Mesendoderm (in vitro differentiated cells): ENCODE measurements around the gene TNNT3.

Experiments used
- DNase-seq: peaks from one replicate; pipeline ENCODE4 v3.0.0; 2013
- H2AK5ac ChIP-seq: 2 replicates; pipeline ENCODE4 v1.6.1; 2013; ENCODE audit warnings: low read length, inconsistent platforms
- H2BK120ac ChIP-seq: 2 replicates; pipeline ENCODE4 v1.6.1; 2013; ENCODE audit warnings: low read depth, mild to moderate bottlenecking, low read length, moderate library complexity, mixed read lengths
- H2BK15ac ChIP-seq: replicated peaks from 2 replicates; pipeline ENCODE4 v1.6.1; 2013; ENCODE audit warnings: low read depth, mild to moderate bottlenecking, moderate library complexity
- H2BK5ac ChIP-seq: 2 replicates; pipeline ENCODE4 v1.6.1; 2013; ENCODE audit warnings: low read length, inconsistent platforms
- H3K18ac ChIP-seq: 2 replicates; pipeline ENCODE4 v1.6.1; 2013; ENCODE audit warnings: mild to moderate bottlenecking, low read length, mixed read lengths
- H3K23ac ChIP-seq: one replicate; pipeline ENCODE4 v1.6.1; 2013; ENCODE audit warnings: low read length
- H3K27ac ChIP-seq: 2 replicates; pipeline ENCODE4 v1.5.1; 2013; ENCODE audit warnings: low read depth, mild to moderate bottlenecking, inconsistent platforms, low read length, moderate library complexity
- H3K27me3 ChIP-seq: 2 replicates; pipeline ENCODE4 v1.6.1; 2013; ENCODE audit warnings: low read length, control low read depth, mild to moderate bottlenecking, inconsistent platforms; ENCODE audit not compliant: insufficient read depth, poor library complexity
- H3K36me3 ChIP-seq: 2 replicates; pipeline ENCODE4 v1.6.1; 2013; ENCODE audit warnings: low read length, inconsistent platforms; ENCODE audit not compliant: control insufficient read depth, insufficient read depth
- H3K4ac ChIP-seq: one replicate; pipeline ENCODE4 v1.6.1; 2013; ENCODE audit warnings: low read depth, mild to moderate bottlenecking, low read length, moderate library complexity
- H3K4me1 ChIP-seq: 2 replicates; pipeline ENCODE4 v1.6.1; 2013; ENCODE audit warnings: low read depth, low read length, inconsistent platforms; ENCODE audit not compliant: control insufficient read depth
- H3K4me2 ChIP-seq: 2 replicates; pipeline ENCODE4 v1.6.1; 2013; ENCODE audit warnings: low read length
- H3K4me3 ChIP-seq: 2 replicates; pipeline ENCODE4 v1.5.1; 2013; ENCODE audit warnings: mild to moderate bottlenecking, low read length
- H3K56ac ChIP-seq: one replicate; pipeline ENCODE4 v1.6.1; 2013; ENCODE audit warnings: low read length
- H3K79me1 ChIP-seq: 2 replicates; pipeline ENCODE4 v1.6.1; 2013; ENCODE audit warnings: low read length, inconsistent platforms
- H3K79me2 ChIP-seq: 2 replicates; pipeline ENCODE4 v1.6.1; 2013; ENCODE audit warnings: mild to moderate bottlenecking, low read length; ENCODE audit not compliant: control insufficient read depth, insufficient read depth
- H3K9ac ChIP-seq: 2 replicates; pipeline ENCODE4 v1.6.1; 2013; ENCODE audit warnings: low read length, inconsistent platforms
- H4K5ac ChIP-seq: one replicate; pipeline ENCODE4 v1.6.1; 2013; ENCODE audit warnings: low read length
- H4K8ac ChIP-seq: one replicate; pipeline ENCODE4 v1.6.1; 2013; ENCODE audit warnings: low read depth, mild to moderate bottlenecking, control low read depth, low read length, moderate library complexity
- WGBS: extraction: QIAGEN DNeasy Blood & Tissue Kit; methylation state at CpG from one replicate; pipeline ENCODE4 v1.1.7; 2013; ENCODE audit warnings: low lambda C conversion rate, missing lambda C conversion rate; ENCODE audit not compliant: insufficient coverage; ENCODE audit errors: extremely low coverage; 5-methylcytosine and 5-hydroxymethylcytosine counted together

TNNT3 gene

GRCh38 chr11:1930462-1930830 is 10.9 kb downstream of the TNNT3 start:
- no peak for DNase-seq
- no peak overlapping the region for H2BK15ac ChIP-seq
- no peak overlapping the region for H3K56ac ChIP-seq
- H3K4me2 ChIP-seq = no peak overlapping the region
- no peak overlapping the region for H3K4ac ChIP-seq
- H3K36me3 ChIP-seq = no peaks in the 10 kb centered on the region
- H2BK5ac ChIP-seq = no peak overlapping the region
- no peak overlapping the region for H3K23ac ChIP-seq
- no peaks in the 10 kb centered on the region for H3K79me1 ChIP-seq
- no peak overlapping the region for H3K9ac ChIP-seq
- no peak overlapping the region for H2AK5ac ChIP-seq
- no peak overlapping the region for H3K27ac ChIP-seq
- WGBS = no CpG with 5 or more reads among the region's 9 CpGs
- H3K4me1 ChIP-seq = no peaks in the 10 kb centered on the region
- no peak overlapping the region for H2BK120ac ChIP-seq
- no peak overlapping the region for H4K5ac ChIP-seq
- no peaks in the 10 kb centered on the region for H3K27me3 ChIP-seq
- H4K8ac ChIP-seq = no peak overlapping the region
- no peak overlapping the region for H3K4me3 ChIP-seq
- H3K18ac ChIP-seq = no peak overlapping the region
- H3K79me2 ChIP-seq = no peaks in the 10 kb centered on the region

GRCh38 chr11:1931341-1932104 is 12.0 kb downstream of the TNNT3 start:
- no peak overlapping the region for H3K4ac ChIP-seq
- WGBS = no CpG with 5 or more reads among the region's 18 CpGs
- no peak overlapping the region for H2BK5ac ChIP-seq
- H3K18ac ChIP-seq = no peak overlapping the region
- no peak overlapping the region for H3K27ac ChIP-seq
- no peak overlapping the region for H2BK15ac ChIP-seq
- no peak overlapping the region for H3K4me3 ChIP-seq
- H3K9ac ChIP-seq = no peak overlapping the region
- no peak overlapping the region for H2AK5ac ChIP-seq
- no peak overlapping the region for H3K56ac ChIP-seq
- no peaks in the 10 kb centered on the region for H3K27me3 ChIP-seq
- no peaks in the 10 kb centered on the region for H3K79me1 ChIP-seq
- H3K4me1 ChIP-seq = no peaks in the 10 kb centered on the region
- no peak overlapping the region for H3K4me2 ChIP-seq
- H4K5ac ChIP-seq = no peak overlapping the region
- no peak overlapping the region for H4K8ac ChIP-seq
- no peaks in the 10 kb centered on the region for H3K36me3 ChIP-seq
- H2BK120ac ChIP-seq = no peak overlapping the region
- H3K79me2 ChIP-seq = no peaks in the 10 kb centered on the region
- no peak for DNase-seq
- H3K23ac ChIP-seq = no peak overlapping the region

- Histone ChIP-seq H2BK120ac (no peak overlapping the region), H3K4me3 (no peak overlapping the region), H3K27ac (no peak overlapping the region), H2BK15ac (no peak overlapping the region), H3K79me2 (no peaks in the 10 kb centered on the region), H3K4me1 (no peaks in the 10 kb centered on the region), H3K4me2 (no peak overlapping the region), H2BK5ac (no peak overlapping the region), H3K9ac (no peak overlapping the region), H3K56ac (no peak overlapping the region), H3K79me1 (no peaks in the 10 kb centered on the region), H3K18ac (no peak overlapping the region), H3K4ac (no peak overlapping the region), H3K23ac (no peak overlapping the region), H4K5ac (no peak overlapping the region), H4K8ac (no peak overlapping the region), H3K36me3 (no peaks in the 10 kb centered on the region), H3K27me3 (no peaks in the 10 kb centered on the region), H2AK5ac (no peak overlapping the region)
- no CpG with 5 or more reads among the region's 11 CpGs for WGBS
- no peak for DNase-seq
Observed at GRCh38 chr11:1932105-1932480, 12.6 kb downstream of the TNNT3 start.

GRCh38 chr11:1932681-1933080 is 13.2 kb downstream of the TNNT3 start:
- Histone ChIP-seq H4K5ac (no peak overlapping the region), H3K18ac (no peak overlapping the region), H3K79me2 (no peaks in the 10 kb centered on the region), H3K4me3 (no peak overlapping the region), H3K23ac (no peak overlapping the region), H3K27ac (no peak overlapping the region), H3K4me1 (no peaks in the 10 kb centered on the region), H2BK15ac (no peak overlapping the region), H3K27me3 (no peaks in the 10 kb centered on the region), H3K4ac (no peak overlapping the region), H3K9ac (no peak overlapping the region), H2BK120ac (no peak overlapping the region), H3K56ac (no peak overlapping the region), H3K4me2 (no peak overlapping the region), H2AK5ac (no peak overlapping the region), H3K79me1 (no peaks in the 10 kb centered on the region), H4K8ac (no peak overlapping the region), H2BK5ac (no peak overlapping the region), H3K36me3 (no peaks in the 10 kb centered on the region)
- whole genome bisulfite sequencing = 100% methylated on average over 2 of the region's 4 CpGs
- DNase-seq = no peak

DNA sequence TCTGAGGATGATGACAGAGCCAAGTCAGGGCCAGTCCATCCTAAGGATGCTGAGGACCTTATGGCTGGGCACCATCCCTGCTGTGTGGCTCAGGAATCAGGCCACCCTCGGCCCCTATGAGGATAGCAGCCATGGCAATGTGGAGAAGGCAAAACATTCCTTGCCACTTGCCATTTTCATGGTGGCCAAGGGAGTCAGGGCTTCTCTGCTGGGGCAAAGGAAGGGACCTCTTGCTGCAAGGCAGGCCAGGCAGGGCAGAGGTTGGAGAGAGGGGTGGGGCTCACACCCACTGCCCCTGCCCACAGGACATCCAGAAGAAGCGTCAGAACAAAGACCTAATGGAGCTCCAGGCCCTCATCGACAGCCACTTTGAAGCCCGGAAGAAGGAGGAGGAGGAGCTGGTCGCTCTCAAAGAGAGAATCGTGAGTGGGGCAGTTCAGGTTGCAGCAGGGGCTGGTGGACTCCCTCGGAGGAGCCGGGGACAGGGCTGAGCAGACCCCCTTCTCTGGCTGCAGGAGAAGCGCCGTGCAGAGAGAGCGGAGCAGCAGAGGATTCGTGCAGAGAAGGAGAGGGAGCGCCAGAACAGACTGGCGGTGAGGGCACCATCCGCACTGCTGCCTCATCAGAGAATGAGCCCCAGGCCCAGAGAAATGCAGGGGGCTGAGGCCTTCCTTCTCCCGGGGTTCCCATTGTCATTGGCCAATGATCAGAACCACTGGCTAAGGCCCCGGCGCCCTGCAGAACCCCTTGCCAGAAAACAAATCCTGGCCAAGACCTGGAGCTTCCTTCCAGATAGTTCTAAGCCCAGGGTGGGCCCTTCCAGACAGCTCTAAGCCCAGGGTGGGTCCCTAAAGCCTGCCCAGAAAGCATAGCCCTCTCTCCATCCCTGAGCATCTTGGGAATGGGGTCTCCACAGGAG is 14.2 kb downstream of the TNNT3 start:
- H3K79me1 ChIP-seq = no peaks in the 10 kb centered on the region
- H3K56ac ChIP-seq = no peak overlapping the region
- no peak overlapping the region for H3K4me2 ChIP-seq
- DNase-seq = no peak
- no peaks in the 10 kb centered on the region for H3K27me3 ChIP-seq
- no peak overlapping the region for H3K9ac ChIP-seq
- no peak overlapping the region for H3K4me3 ChIP-seq
- no peaks in the 10 kb centered on the region for H3K36me3 ChIP-seq
- H3K4ac ChIP-seq = no peak overlapping the region
- no peak overlapping the region for H3K18ac ChIP-seq
- H4K5ac ChIP-seq = no peak overlapping the region
- no peak overlapping the region for H3K23ac ChIP-seq
- H2BK5ac ChIP-seq = no peak overlapping the region
- H4K8ac ChIP-seq = no peak overlapping the region
- no peak overlapping the region for H2AK5ac ChIP-seq
- no peaks in the 10 kb centered on the region for H3K79me2 ChIP-seq
- WGBS = no CpG with 5 or more reads among the region's 18 CpGs
- H2BK15ac ChIP-seq = no peak overlapping the region
- no peaks in the 10 kb centered on the region for H3K4me1 ChIP-seq
- no peak overlapping the region for H3K27ac ChIP-seq
- no peak overlapping the region for H2BK120ac ChIP-seq
